Activated CD4-positive, alpha-beta T cell treated with anti-CD3 and anti-CD28 coated beads, Interleukin-2, Interleukin-4, amounts not matched to agents 100 ng/mL and 50 ng/mL, durations not matched to agents 16 hours and 8 hours (primary cell): Measurements from ENCODE around the gene MINDY4.
"Not testable (repeated sequence)": the region's sequence is repeated elsewhere in the genome, so short reads cannot be mapped to it uniquely, and the experiment has no call there.

Source experiments
- DNase-seq: peaks from one replicate; pipeline ENCODE4 v3.0.0-alpha.2; 2020; ENCODE audit warnings: low spot score

MINDY4 gene

GRCh38 chr7:30804078-30804661 lies 33.0 kb downstream of the MINDY4 start:
- no peak for DNase-seq

- DNase-seq: no peak
Observed at GRCh38 chr7:30805081-30805691, 34.0 kb downstream of the MINDY4 start.

- no peak for DNase-seq
Observed at GRCh38 chr7:30805931-30806330, 34.7 kb downstream of the MINDY4 start.

GRCh38 chr7:30807477-30807876 lies 36.3 kb downstream of the MINDY4 start:
- DNase-seq: not testable (repeated sequence)

GRCh38 chr7:30807941-30808340 lies 36.7 kb downstream of the MINDY4 start:
- DNase-seq: not testable (repeated sequence)

GRCh38 chr7:30810986-30811385 lies 39.8 kb downstream of the MINDY4 start:
- no peak for DNase-seq

GRCh38 chr7:30812676-30813075 lies 41.5 kb downstream of the MINDY4 start:
- DNase-seq: no peak

GRCh38 chr7:30813466-30813865 lies 42.2 kb downstream of the MINDY4 start:
- no peak for DNase-seq

GRCh38 chr7:30814700-30815387 lies 43.6 kb downstream of the MINDY4 start:
- no peak for DNase-seq

GRCh38 chr7:30815388-30815854 lies 44.2 kb downstream of the MINDY4 start:
- DNase-seq: no peak

GRCh38 chr7:30815951-30816644 lies 44.9 kb downstream of the MINDY4 start:
- no peak for DNase-seq

- DNase-seq: no peak
Observed at GRCh38 chr7:30816645-30817370, 45.6 kb downstream of the MINDY4 start.

- no peak for DNase-seq
Observed at GRCh38 chr7:30817371-30817767, 46.2 kb downstream of the MINDY4 start.

- DNase-seq: no peak
Observed at GRCh38 chr7:30824821-30825720, 53.9 kb downstream of the MINDY4 start.

GRCh38 chr7:30826181-30826580 lies 55.0 kb downstream of the MINDY4 start:
- no peak for DNase-seq

- no peak for DNase-seq
Observed at GRCh38 chr7:30828591-30828990, 57.4 kb downstream of the MINDY4 start.

- no peak for DNase-seq
Observed at GRCh38 chr7:30829471-30829870, 58.3 kb downstream of the MINDY4 start.

GRCh38 chr7:30831227-30831626 lies 60.0 kb downstream of the MINDY4 start:
- DNase-seq: no peak

GRCh38 chr7:30831936-30832335 lies 60.7 kb downstream of the MINDY4 start:
- DNase-seq: no peak

- DNase-seq: not testable (repeated sequence)
Observed at GRCh38 chr7:30834017-30834674, 62.9 kb downstream of the MINDY4 start.
